ENCODE data around the gene SECISBP2L. TPM values are rescaled to one million over a fixed set of nuclear protein-coding genes. Genes with fewer than 3 reads are reported as not detected.

Gene SECISBP2L
- polyA plus RNA-seq = 146 and 184 TPM in 2 replicates

DNA sequence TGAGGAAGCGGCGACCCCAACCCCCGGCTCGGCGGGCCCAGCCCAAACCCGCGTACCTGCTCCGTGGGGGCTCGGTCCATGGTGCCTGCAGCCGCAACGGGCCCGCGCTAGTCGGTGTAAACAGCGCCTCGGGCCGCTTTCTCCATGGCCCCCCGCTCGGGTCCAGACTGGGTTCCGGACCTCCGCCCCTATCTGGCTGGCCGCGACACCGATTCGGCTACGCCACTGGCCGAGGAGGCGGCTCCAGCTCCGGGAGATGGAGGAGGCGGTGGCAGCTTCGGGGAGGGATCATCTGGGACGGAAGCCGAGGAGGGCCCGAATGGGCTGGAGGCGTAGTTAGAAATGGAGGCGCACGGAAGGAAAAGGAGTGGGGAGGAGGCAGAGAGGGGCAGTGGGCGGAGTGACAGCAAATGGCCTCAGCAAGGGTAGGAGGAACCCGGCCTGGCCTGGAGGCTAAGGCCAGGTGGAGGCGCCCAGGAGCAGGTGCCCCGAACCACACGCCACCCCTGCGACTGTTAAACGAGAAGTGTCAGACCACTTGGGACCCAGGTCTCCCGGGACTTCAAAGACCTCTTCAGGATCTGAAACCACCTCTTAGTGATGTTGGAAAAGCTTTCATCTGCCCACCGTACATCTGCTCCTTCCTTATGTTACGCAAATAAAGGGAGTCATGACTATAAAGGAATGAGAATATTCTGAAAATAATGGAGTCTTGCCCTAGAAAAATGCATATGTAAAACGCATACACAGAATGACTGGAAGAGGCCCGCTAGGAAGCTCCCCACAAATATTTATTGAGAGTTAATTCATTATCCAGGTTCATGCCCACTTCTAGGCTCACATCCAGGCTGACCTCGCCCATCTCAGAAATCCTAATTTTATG is at the start of gene SECISBP2L:
Gene SECISBP2L, minus strand, starts transcription at position 227 of the 883 bp plus-strand sequence. Its CDS starts 147 bp downstream, at position 80.

DNA sequence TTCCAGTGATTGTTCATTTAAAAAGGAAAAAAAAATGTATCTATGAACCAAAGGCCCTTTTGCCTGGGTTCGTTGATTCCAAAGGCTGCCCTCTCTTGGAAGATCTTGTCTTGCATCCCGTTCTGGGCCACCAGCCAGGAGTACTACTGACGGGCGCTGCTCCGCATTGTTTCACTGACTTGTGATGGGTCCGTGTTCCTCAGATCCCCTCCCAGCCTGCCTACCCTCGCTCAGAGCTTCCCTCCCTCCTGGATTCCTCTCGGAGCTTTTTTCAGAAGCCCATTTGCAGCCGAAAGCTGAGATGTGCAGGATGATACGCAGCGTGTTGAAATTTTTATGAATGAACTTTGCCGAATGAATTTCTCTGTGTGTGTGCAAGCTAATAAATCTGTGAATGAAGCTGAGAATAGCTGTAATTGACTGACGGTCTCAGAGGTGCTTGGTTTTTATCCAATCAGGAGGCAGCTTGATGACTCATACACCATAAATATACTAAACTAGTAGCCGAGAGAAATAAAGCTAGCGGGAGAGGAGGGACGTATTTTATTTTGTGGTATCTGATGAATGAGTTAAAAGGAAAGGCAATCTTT is 82.6 kb downstream of the SECISBP2L start, which contains the start of gene SHC4:
Gene SHC4, minus strand, starts transcription at position 396 of the 590 bp plus-strand sequence. CDS start 904 bp downstream, outside the sequence.

Other genes with a start within 250 kb of the SECISBP2L start
- 2.3 and 3.8 TPM in 2 replicates for gene CEP152, start 235.4 kb downstream of the SECISBP2L start, polyA plus RNA-seq
- gene EID1, start 168.3 kb downstream of the SECISBP2L start, polyA plus RNA-seq = 141 and 167 TPM in 2 replicates
- gene SHC4, start 82.5 kb downstream of the SECISBP2L start, polyA plus RNA-seq = 0.06 and 2.9 TPM in 2 replicates
- gene COPS2, start 109.2 kb upstream of the SECISBP2L start, polyA plus RNA-seq = 105 and 140 TPM in 2 replicates
- gene GALK2, start 123.8 kb upstream of the SECISBP2L start, polyA plus RNA-seq = 39.2 and 49.0 TPM in 2 replicates

Data from Purkinje cell (primary cell).